ENCODE measurements around the gene CELF2.
"Not testable (repeated sequence)": the region's sequence is repeated elsewhere in the genome, so short reads cannot be mapped to it uniquely, and the experiment has no call there.

The CELF2 gene

DNA sequence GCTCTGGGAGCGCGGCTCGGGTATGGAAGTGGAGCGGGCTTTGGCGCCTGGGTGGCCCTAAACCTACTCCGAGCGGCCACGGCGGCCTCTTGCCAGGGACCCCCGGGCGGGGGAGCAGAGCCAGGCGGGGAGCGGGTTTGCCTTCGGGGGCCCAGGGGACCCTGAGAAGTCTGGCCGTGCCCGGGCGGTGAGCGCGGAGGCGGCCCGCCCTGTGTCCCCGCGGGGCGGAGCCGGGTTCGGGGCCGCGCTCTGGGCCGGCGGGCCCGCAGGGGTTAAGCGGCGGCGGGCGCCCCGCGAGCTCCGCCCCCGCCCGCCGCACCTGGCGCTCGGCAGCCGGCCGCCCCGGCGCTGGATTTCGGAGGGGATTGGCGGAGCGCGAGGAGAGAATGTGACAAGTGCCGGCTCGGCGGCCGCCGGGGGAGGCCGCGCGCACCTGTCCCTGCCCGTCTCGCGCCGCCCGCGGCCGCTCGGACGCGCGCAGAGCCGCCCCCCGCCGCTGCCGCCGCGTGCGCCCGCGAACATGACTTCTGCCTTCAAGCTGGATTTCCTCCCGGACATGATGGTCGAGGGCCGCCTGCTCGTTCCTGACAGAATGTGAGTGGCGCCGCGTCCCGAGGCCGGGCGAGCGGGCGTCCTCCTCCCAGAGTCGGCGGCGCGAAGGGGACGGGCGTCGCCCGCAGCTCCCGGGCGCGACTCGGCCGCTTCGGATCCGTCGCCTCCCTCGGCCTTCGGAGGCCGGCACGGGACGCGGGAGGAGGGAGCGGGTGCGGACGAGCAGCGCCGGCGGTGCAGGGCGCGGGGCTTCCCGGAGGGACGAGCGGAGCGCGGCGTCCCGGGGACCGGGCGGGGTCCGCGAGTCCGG, at the start of gene CELF2:
Gene CELF2, plus strand, starts transcription at position 303 of the 862 bp plus-strand sequence. Its CDS starts 218 bp downstream, at position 521.
- DNase-seq, result no peak

DNA sequence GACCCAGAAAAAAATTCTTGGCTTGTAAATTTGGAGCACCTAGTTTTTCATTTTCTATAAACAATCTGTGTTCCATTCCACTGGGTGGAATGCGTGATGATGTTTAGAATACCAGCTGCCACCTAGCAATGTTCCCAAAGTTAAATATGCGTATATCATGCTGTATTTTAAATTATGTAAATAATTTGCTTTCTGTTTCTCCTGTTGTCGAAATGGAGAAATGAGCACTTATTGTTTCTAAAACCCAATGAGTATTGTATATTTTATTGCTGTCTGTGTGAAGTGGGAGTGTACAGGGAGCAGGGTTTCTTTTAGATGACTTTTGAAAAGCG, 49.4 kb upstream of the CELF2 start:
- no peak for DNase-seq

DNA sequence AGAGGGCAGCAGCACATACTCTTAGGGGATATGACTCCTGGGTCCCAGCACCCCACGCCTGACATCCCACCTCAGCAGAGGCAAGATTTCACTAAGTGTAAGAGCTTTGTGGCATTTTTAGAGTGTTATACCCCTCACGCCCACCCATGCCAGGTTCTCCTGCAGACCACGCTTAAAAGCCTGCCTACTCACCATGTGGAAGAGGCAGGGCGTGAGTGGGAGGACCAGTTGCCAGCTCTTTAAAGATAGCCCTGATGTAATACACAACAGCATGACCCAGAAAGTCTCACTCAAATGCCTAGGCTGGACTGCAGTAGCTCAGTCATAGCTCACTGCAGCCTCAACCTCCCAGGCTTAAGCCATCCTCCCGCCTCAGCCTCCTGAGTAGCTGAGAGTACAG, 44.4 kb upstream of the CELF2 start:
- no peak for DNase-seq

DNA sequence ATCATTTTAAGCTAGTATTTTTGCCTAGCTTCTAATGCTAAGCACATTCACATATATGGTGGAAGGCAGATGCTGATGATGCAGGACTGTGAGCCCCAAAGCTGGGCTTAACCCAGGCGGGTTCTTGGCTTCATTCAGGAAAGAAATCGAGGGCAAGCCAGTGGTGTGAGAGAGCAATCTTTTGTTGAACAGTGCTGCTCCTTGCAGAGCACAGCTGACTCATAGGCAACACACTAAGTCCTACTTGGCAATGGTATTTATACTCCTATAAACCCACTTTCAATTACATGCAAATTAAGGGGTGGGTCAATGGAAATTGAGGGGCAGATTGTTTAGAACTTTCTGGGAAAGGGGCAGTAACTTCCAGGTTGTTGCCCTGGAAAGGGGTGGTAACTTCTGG, 42.0 kb upstream of the CELF2 start:
- no peak for DNase-seq

DNA sequence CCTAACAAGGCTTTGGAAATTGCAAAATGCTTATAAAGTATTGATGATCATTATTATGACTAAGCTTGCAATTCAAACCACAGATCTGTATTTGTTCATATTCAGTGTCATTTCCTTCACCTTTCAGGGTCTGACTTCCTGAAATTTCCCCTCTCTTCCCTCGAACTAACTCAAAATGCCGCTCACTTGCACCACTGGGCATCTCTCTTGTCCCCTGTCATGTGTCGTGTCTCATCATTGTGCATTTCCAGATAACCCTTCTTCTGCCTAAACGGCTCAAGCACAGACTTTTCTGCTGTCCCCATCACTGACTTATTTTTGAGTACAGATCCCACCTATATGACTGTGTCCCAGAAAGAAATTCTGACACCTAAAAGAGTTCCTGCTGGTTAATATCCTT, 41.0 kb upstream of the CELF2 start:
- no peak for DNase-seq

DNA sequence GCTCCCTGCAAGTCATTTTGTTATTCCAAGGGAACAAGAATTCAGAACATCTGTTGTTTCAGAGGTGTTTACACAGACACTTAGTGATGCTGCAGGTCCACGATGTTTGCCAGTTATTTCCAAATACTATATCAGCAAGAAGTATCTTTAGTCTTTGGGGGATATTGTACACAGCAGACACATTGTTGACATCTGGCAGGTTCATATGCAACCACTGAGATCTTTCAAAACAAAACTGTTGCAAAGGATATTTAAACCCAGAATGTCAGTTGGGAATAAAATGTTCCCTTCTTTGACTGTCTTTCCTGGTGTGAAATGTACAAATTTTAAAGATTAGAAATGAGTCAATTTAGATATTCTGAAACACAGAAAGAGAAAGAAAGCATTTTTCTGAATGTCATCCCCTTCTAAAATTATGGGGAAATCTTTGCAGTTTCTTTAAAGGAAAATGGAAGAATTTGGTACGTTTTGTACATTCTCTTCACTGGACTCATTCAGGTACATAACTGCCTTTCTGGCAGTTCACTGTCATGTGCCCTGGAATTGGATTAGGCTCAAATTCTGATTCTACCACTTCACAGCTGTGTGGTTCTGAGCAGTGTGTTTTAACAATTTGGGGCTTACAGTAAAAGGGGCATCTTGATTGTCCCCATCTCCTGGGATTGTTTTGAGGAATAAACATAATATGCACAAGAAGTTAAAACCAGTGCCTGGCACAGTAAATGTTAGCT, 40.3 kb upstream of the CELF2 start:
- DNase-seq, result no peak

DNA sequence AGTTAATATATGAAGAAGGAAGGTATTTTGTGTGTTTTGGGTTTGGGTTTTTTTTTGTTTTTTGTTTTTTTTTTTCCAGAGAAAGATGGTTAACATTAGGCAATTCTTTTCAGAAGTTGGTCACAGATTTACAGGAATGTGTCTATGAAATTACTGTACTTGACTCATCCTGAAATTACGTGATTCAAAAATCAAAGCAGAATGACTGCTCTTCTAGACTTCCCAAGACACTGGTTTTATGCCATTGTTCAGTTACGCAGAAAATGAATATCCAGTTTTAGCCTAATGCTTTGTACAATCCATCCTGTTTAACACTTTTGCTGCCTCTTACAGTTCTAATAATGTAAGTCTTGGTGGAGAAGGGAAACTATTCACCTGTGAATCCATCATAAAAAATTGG, 39.7 kb upstream of the CELF2 start:
- no peak for DNase-seq

DNA sequence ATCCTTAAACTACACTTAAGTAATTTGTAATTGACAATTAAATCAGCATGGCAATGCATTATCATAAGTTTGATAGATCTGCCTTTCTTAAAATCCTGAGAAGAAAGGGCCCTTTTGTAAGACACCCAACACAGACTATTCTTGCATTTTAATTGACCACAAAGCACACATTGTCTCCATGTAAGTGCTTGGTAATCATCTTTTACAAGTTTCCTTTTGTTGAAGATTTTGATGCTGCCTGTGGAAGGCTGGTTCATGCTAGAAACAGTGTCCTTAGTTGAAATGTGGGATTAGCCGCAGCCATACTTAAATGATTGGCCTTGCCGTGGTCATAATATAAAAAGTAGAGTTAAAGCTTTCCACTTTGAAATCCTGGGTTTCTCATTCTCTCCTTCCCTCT, 32.3 kb upstream of the CELF2 start:
- no peak for DNase-seq

DNA sequence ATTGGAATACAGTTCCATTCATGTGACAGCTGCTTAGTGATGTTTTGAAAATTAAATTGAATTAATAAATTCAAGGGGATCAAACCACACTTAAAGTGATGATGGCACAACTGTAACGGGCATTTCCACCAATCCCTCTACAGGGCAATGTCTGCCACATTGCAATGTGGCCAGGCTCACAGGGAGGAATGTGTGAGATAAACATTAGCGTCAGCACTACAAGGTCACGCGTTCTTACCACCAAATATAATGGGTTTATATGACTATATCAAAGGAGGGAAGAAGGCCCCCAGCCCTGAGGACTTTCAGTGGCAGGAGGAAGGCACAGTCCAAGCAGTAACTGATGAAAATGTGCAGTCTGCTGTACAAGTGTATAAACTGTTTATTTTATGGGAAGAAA, 31.1 kb upstream of the CELF2 start:
- DNase-seq, result no peak

DNA sequence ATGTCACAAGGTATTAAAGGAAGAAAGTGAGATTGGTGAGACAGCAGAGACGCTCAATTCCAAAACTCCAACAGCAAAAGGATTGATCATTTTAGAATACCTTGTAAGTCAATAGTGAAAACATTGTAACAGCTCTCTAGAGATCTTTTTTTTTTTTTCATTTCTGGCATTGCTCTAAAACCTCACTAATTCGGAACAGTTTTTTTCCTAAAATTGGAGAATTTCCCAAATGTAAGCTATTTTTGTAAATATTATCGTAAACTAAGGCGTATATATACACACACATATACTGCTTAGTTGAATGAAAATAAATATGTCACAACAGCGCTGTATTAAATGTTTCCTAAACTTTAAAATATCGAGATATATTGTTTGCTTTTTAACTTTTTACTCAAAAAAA, 30.6 kb upstream of the CELF2 start:
- DNase-seq, result no peak

DNA sequence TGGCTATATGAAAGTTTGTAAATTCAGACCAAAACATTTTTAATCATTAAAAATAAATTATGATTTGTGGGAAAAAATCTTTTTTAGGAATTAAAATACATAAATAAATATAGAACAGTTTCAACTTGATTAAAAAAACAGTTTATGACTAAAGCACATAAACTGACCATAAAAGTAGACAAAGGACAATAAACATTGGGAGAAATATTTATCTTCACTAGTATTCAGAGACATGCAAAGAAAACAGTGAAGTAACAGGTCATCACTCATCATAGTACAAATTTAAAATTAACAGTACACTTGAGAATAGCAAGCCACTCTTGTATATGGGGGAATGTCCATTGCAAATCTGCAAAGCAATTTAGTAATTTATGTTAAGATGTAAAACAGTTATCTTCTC, 28.0 kb upstream of the CELF2 start:
- no peak for DNase-seq

DNA sequence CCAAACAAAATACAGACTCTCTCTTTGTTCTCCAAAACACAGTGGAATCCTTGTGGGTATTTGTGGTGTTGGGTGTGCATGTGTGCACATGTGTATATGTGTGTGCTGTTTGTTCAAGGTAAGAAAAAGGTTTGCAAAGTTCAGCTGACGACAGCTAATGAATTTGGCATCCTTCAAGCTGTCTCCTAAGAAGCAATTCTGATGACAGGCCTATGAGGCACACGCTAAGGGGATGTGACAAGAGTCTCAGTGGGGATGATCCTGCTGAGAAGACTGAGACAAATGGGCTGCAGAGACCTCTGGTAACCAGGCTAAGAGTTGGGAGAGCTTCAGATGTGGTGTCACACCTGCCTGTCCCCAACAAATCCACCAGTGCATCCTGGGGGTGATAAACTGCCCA, 26.5 kb upstream of the CELF2 start:
- DNase-seq, result no peak

DNA sequence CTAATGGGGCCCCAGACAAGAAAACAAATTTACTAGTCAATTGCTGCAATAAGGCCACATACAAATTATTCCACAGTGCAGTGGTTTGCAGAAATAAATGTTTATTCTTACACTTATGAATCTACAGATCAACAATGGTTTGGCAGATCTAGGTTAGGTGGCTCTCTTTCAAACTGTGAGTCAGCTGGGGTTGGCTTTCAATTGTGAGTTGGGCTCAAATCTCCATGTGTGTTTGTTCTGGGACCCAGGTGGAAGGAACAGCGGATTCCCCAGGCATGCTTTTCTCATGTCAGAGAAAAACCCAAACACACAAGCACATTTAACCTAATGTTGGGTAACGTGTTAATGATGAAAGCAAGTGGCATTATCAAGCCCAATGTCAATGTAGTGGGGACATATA, 25.6 kb upstream of the CELF2 start:
- no peak for DNase-seq

DNA sequence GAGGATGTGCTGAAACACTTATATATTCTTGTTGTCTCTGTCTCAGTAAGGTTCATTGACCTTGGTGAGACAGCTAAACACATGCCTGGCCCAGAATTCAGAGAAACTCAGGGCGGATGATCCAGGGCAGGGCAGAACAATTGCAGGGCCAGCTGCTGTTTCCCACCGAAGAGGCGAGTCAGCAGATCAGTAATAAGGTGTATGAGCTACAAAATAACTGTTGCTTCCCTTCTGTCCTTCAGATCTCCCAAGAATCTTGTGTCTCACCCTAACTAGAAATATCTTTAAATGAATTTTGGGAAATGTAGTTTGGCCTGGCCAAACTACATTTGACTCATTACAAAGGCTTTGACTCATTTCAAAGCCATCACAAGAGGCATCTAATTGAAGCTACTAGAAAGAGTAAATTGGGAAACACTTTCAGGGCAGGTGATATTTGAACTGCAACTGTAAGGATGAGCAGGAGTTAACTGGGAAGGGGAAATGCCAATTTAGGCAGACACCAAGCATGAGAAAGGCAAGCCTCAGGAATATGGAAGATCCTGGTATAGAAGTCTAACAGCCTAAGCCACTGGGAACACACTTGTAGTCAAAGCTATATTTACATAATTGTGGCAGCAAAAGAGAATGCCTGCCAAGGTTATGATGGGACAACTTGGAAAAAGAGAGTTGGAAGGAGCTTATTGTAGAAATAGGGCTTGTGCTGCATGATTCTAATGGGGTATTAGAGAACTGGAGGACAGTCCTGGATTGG, 24.5 kb upstream of the CELF2 start:
- no peak for DNase-seq

DNA sequence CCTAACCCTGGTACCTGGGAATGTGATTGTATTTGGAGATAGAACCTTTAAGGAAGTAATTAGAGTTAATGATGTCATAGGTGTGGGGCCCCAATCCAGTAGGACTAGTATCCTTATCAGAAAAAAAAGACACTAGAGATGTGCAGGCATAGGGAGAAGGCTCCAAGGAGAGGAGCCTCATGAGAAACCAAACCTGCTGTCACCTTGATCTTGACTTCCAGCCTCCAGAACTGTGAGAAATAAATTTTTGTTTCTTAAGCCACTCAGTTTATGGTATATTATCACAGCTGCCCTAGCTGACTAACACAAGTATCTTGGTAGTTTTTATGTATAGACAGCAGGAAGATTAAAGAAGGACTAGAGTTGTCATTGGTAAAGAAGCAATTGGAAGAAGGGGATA, 23.9 kb upstream of the CELF2 start:
- DNase-seq, result no peak

DNA sequence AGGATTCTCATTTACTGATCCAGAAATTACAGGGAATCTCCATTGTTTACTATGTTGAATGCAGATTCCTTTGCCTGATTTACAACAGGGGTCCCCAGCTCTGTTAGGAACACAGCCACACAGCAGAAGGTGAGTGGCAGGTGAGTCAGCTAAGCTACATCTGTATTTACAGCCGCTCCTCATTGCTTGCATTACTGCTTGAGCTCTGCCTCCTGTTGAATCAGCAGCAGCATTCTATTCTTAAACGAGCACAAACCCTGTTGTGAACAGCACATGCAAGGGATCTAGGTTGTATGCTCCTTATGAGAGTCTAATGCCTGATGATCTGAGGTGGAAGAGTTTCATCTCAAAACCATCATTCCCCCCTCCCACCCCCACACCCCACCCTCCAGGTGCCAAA, 23.3 kb upstream of the CELF2 start:
- no peak for DNase-seq

DNA sequence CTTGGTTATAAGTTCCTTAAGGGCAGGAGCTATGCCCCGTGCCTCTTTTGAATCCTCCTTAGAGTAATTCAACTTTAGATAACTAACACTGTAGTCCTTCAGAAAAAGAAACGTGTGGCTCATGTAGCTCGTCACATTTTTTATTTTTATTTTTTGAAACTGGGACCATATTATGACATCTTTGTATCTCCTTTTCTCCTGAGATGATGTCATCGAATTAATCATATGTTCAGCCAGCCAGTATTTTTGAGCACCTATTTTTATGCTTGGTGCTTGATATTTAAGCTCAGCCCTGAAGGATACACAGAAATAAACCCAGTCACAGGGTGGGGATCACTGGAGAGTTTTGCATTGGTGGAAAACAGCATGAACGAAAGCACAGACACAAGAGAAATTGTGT, 22.6 kb upstream of the CELF2 start:
- DNase-seq, result no peak

DNA sequence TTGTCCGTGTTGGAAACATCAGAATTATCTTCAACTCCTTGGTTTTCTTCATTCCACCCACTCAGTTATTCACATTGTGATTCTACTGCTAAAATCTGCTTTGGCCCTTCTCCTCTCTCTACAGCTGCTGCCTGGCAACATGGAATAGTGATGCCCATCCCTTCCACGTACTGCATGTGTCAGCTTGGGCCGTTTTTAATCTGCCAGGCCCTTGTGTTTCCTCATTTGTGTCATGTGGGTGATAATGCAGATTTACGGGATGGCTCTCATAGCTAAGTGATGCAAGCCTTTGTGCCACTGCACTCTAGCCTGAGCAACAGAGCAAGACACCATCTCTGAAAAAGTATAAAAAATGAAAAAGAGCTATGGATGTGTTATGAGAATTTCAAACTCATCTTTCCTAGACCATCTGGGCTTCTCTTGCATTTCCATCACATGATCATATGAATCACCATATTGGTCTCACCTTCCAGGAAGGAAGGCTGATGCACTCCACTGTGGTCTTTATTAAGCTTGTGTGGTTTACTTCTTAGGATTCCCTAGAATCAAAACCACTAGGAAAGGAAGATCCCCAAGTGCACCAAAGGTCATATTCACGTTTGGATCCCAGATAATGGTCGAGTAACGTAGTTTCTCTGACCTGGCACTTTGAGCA, 20.6 kb upstream of the CELF2 start:
- DNase-seq, result no peak

DNA sequence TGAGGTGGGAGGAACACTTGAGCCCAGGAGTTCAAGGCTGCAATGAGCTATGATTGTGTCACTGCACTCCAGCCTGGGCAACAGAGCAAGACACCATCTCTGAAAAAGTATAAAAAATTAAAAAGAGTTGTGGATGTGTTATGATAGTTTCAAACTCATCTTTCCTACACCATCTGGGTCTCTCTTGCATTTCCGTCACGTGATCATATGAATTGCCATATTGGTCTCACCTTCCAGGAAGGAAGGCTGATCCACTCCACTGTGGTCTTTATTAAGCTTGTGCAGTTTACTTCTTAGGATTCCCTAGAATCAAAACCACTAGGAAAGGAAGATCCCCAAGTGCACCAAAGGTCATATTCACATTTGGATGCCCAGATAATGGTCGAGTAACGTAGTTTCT, 18.2 kb upstream of the CELF2 start:
- DNase-seq, result not testable (repeated sequence)

DNA sequence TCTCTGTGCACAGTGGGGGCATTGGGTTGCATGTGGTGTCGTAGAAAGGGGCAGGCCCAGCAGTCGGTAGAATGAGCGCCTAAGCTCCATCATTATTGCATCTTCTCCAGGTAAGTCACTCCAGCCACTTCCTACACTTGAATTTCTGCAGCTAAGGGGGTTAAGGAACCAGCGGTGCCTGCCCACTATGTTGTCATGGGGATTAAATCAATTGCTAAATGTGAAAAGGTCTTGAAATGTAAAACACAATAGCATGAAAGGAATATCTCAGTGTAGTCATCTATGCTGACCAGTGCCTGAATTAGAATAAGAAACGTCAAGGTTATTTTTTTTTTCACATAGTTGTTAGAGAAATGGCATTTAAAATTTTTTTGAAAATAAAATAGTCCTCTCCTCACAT, 15.2 kb upstream of the CELF2 start:
- no peak for DNase-seq

DNA sequence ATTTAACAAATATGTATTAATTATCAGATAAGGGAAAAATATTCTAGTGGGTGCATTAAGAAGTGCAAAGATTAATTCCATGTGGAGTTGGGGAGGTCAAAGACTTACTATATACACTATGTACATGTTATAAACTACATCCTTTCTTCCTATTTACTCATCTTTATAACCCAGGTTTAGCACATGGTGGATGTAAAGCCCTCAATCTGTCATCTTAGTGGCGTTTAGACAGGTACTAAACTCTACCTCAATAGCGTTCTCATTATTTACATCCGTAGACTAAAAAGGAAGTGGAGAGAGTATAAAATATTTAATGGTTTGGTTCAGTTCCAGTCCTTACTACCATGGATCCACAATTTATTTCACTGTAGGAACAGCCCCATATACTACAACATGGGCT, 14.8 kb upstream of the CELF2 start:
- DNase-seq, result no peak

DNA sequence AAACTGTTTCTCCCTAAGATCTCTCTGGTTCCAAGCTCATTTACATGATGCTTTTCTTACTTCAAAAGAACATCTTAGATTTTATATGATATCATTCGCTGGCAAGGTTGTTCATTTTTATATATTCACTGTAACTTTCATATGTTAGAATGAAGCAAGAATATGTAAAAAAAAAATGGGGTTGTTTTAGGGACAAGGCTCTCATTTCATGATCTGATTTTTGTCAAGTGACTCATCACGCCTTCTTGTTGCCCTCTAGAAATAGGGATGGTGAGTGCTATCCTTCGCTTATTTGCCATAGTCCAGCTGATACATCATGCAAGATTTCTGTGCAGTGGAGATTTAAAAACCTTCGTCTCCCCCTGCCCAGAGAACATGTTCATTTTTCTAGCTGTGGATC, 14.0 kb upstream of the CELF2 start:
- no peak for DNase-seq
